Frontal cortex (tissue), 4 donors: ENCODE measurements around the gene CISH. TPM values are rescaled to one million over a fixed set of nuclear protein-coding genes. Genes with fewer than 3 reads are reported as not detected.

ENCODE experiments used
- DNase-seq, 2 donors: peaks; one replicate each; pipeline ENCODE4 v3.0.0; 2012; ENCODE audit warnings: low spot score in 2 of 2
- FAIRE-seq: peaks from 2 replicates; lab custom pipeline; 2012; peaks lifted over from hg19 to GRCh38; lab: Jason Lieb, UNC
- total RNA-seq: library from RNA; depleted of rRNA; stranded (reverse); fragments of >200 nt; gene quantifications from one replicate; pipeline ENCODE4 v1.2.3, GENCODE V29; 2014
- donor health status: control.
- donor health status: control.
- donor health status: control.

CISH gene
- total RNA-seq, 1 donor from 2014 or later = 0.41 TPM

- no peak for DNase-seq
- FAIRE-seq = no peak
Measured at GRCh38 chr3:50602595-50603191, 8.9 kb downstream of the CISH start.

- FAIRE-seq (no peak), DNase-seq (peak in 1 of 2 donors; percentile 85)
Measured at GRCh38 chr3:50600841-50601591, 10.6 kb downstream of the CISH start.

GRCh38 chr3:50600141-50600753, 11.3 kb downstream of the CISH start:
- DNase-seq (no peak), FAIRE-seq (no peak)

- no peak for FAIRE-seq
Measured at GRCh38 chr3:50599716-50600118, 11.9 kb downstream of the CISH start.

GRCh38 chr3:50599115-50599715, 12.4 kb downstream of the CISH start:
- FAIRE-seq (no peak), DNase-seq (no peak)

More at GRCh38 chr3:50599716-50600118, 11.9 kb downstream of the CISH start:
- no peak for DNase-seq

GRCh38 chr3:50594253-50594785, 17.3 kb downstream of the CISH start:
- FAIRE-seq (no peak), DNase-seq (no peak)

- no peak for DNase-seq
- FAIRE-seq = no peak
Measured at GRCh38 chr3:50592568-50592967, 19.0 kb downstream of the CISH start.

- DNase-seq (no peak), FAIRE-seq (no peak)
Measured at GRCh38 chr3:50591196-50591741, 20.3 kb downstream of the CISH start.

- no peak for FAIRE-seq
- DNase-seq = no peak
Measured at GRCh38 chr3:50588759-50589433, 22.7 kb downstream of the CISH start.

GRCh38 chr3:50587806-50588758, 23.5 kb downstream of the CISH start:
- DNase-seq (no peak), FAIRE-seq (no peak)

- DNase-seq (no peak), FAIRE-seq (no peak)
Measured at GRCh38 chr3:50587373-50587772, 24.2 kb downstream of the CISH start.

- DNase-seq (no peak), FAIRE-seq (no peak)
Measured at GRCh38 chr3:50586763-50587070, 24.9 kb downstream of the CISH start.

- DNase-seq (no peak), FAIRE-seq (no peak)
Measured at GRCh38 chr3:50585919-50586762, 25.4 kb downstream of the CISH start.

GRCh38 chr3:50584391-50584790, 27.2 kb downstream of the CISH start:
- no peak for DNase-seq
- FAIRE-seq = no peak

- no peak for FAIRE-seq
- DNase-seq = no peak
Measured at GRCh38 chr3:50583897-50584296, 27.7 kb downstream of the CISH start.

GRCh38 chr3:50582083-50582482, 29.5 kb downstream of the CISH start:
- DNase-seq = no peak
- FAIRE-seq = no peak

GRCh38 chr3:50581459-50581842, 30.1 kb downstream of the CISH start:
- DNase-seq (no peak), FAIRE-seq (no peak)
